HepG2 (cell line): ENCODE data around the gene OGFR. TPM values are rescaled to one million over a fixed set of nuclear protein-coding genes. Genes with fewer than 3 reads are reported as not detected.

Experiments used
- ADNP ChIP-seq: sonication (generic); formaldehyde crosslinking; IDR thresholded peaks from 2 replicates; pipeline ENCODE4 v1.4.0; 2020; ENCODE audit warnings: missing genetic modification reagents
- CSRNP1 ChIP-seq: sonication (generic); formaldehyde crosslinking; IDR thresholded peaks from 2 replicates; pipeline ENCODE4 v1.8.1; 2023; ENCODE audit warnings: mild to moderate bottlenecking, missing genetic modification reagents
- DZIP1 ChIP-seq: sonication (generic); formaldehyde crosslinking; IDR thresholded peaks from 2 replicates; pipeline ENCODE4 v1.5.0; 2020; ENCODE audit warnings: mild to moderate bottlenecking, missing genetic modification reagents
- GZF1 ChIP-seq: sonication (generic); formaldehyde crosslinking; IDR thresholded peaks from 2 replicates; pipeline ENCODE4 v1.5.1; 2020; ENCODE audit warnings: mild to moderate bottlenecking, missing genetic modification reagents
- HDAC6 ChIP-seq: fragments of 200-600 bp; sonication (generic); IDR thresholded peaks from 2 replicates; pipeline ENCODE4 v1.7.0; 2017; ENCODE audit warnings: mild to moderate bottlenecking, antibody characterized with exemption, low read length, low read depth
- HIC2 ChIP-seq: sonication (generic); formaldehyde crosslinking; IDR thresholded peaks from 2 replicates; pipeline ENCODE4 v1.9.0; 2022; ENCODE audit warnings: low read depth, missing genetic modification reagents
- KDM2A ChIP-seq: sonication (generic); formaldehyde crosslinking; IDR thresholded peaks from 2 replicates; pipeline ENCODE4 v1.4.0; 2020; ENCODE audit warnings: low read depth, missing genetic modification reagents, borderline replicate concordance
- POLR2G ChIP-seq: fragments of 200-400 bp; formaldehyde crosslinking; IDR thresholded peaks from 2 replicates; pipeline ENCODE4 v1.6.1; 2018; ENCODE audit warnings: mild to moderate bottlenecking, low read depth, low read length, moderate library complexity
- SIN3B ChIP-seq: fragments of 150-350 bp; IDR thresholded peaks from 2 replicates; pipeline ENCODE4 v1.6.1; 2014; ENCODE audit warnings: low read length
- SMYD3 ChIP-seq: sonication (generic); formaldehyde crosslinking; IDR thresholded peaks from 2 replicates; pipeline ENCODE4 v1.8.1; 2023; ENCODE audit warnings: mild to moderate bottlenecking, missing genetic modification reagents
- SRY ChIP-seq: sonication (generic); formaldehyde crosslinking; IDR thresholded peaks from 2 replicates; pipeline ENCODE4 v1.8.0; 2022; ENCODE audit warnings: mild to moderate bottlenecking, missing genetic modification reagents
- TRAFD1 ChIP-seq: sonication (generic); formaldehyde crosslinking; IDR thresholded peaks from 2 replicates; pipeline ENCODE4 v1.5.1; 2020; ENCODE audit warnings: missing genetic modification reagents, mild to moderate bottlenecking, borderline replicate concordance
- U2AF2 ChIP-seq: fragments of 200-400 bp; formaldehyde crosslinking; IDR thresholded peaks from 2 replicates; pipeline ENCODE4 v1.6.1; 2017; ENCODE audit warnings: low read depth, mild to moderate bottlenecking, low read length
- ZBTB34 ChIP-seq: sonication (generic); formaldehyde crosslinking; IDR thresholded peaks from 2 replicates; pipeline ENCODE4 v1.8.0; 2022; ENCODE audit warnings: mild to moderate bottlenecking, missing genetic modification reagents
- ZKSCAN1 ChIP-seq: fragments of 150-350 bp; IDR thresholded peaks from 2 replicates; pipeline ENCODE4 v1.6.1; 2014; ENCODE audit warnings: low read length
- ZMYM3 ChIP-seq: sonication (generic); formaldehyde crosslinking; IDR thresholded peaks from 2 replicates; pipeline ENCODE4 v1.5.1; 2020; ENCODE audit warnings: mild to moderate bottlenecking, missing genetic modification reagents
- ZNF160 ChIP-seq: sonication (generic); formaldehyde crosslinking; IDR thresholded peaks from 2 replicates; pipeline ENCODE4 v1.8.0; 2022; ENCODE audit warnings: mild to moderate bottlenecking, inconsistent platforms, missing genetic modification reagents
- ZNF550 ChIP-seq: sonication (generic); formaldehyde crosslinking; IDR thresholded peaks from 2 replicates; pipeline ENCODE4 v1.4.0; 2020; ENCODE audit warnings: mild to moderate bottlenecking, missing genetic modification reagents, borderline replicate concordance
- ZNF616 ChIP-seq: sonication (generic); formaldehyde crosslinking; IDR thresholded peaks from 2 replicates; pipeline ENCODE4 v1.5.0; 2020; ENCODE audit warnings: low read depth, mild to moderate bottlenecking, missing genetic modification reagents
- ZNF670 ChIP-seq: sonication (generic); formaldehyde crosslinking; IDR thresholded peaks from 2 replicates; pipeline ENCODE4 v1.8.0; 2022; ENCODE audit warnings: mild to moderate bottlenecking, missing genetic modification reagents, borderline replicate concordance
- polyA plus RNA-seq, 8 experiments: library from polyadenylated mRNA; depleted of rRNA in 3 of 8; stranded (reverse) in 7 of 8; unstranded in 1 of 8; fragments of >200 nt; fragmentation: Illumina TruSeq in 4 of 8; extraction: Trizol in 4 of 8; gene quantifications; 2 replicates each; pipeline versions ENCODE4 v1.2.1 to v1.2.3, GENCODE V29; 2011 to 2016; ENCODE audit warnings: low read depth in 4 of 8, missing spikeins in 1 of 8, mixed read lengths in 1 of 8; ENCODE audit not compliant: insufficient read depth in 1 of 8
- total RNA-seq, 5 experiments: library from RNA; depleted of rRNA; stranded (reverse); fragments of >200 nt; fragmentation: Illumina TruSeq; extraction: Trizol; gene quantifications; 2 replicates each; pipeline ENCODE4 v1.2.3, GENCODE V29; 2016; ENCODE audit warnings: low read depth in 1 of 5

Gene OGFR
- total and polyA plus RNA-seq, 2 of the 13 experiments (the other 11 are each of a cell fraction or from before 2014, with no cell fraction given) = 47.7 to 81.8 TPM

GRCh38 chr20:62793757-62794006 lies 11.0 kb upstream of the OGFR start (continued):
- TF ChIP-seq HIC2 (CRISPR knock-in tag) = peak; percentile 70; the same call in 1 of the 2 replicates
- no peak; the same call in 1 of the 2 replicates for TF ChIP-seq ZKSCAN1
- TF ChIP-seq SRY (CRISPR knock-in tag) = no peak
- peak; percentile 81; the same call in 1 of the 2 replicates for TF ChIP-seq ADNP
- TF ChIP-seq SIN3B = no peak
- 0 out of 2 replicates have a peak, but pooled peaks have one; percentile 65 for TF ChIP-seq ZNF616 (CRISPR knock-in tag)
- TF ChIP-seq DZIP1 (CRISPR knock-in tag) = no peak
- peak; percentile 95 for TF ChIP-seq ZMYM3
- no peak for TF ChIP-seq ZNF550 (CRISPR knock-in tag)
- TF ChIP-seq GZF1 (CRISPR knock-in tag) = no peak
- no peak for TF ChIP-seq SMYD3 (CRISPR knock-in tag)
- TF ChIP-seq POLR2G = no peak
- peak; percentile 91; the same call in 1 of the 2 replicates for TF ChIP-seq TRAFD1 (CRISPR knock-in tag)
- TF ChIP-seq ZNF670 = no peak
- no peak for TF ChIP-seq U2AF2
- peak; percentile 3; the same call in 1 of the 2 replicates for TF ChIP-seq KDM2A (CRISPR knock-in tag)
- peak; percentile 76; the same call in 1 of the 2 replicates for TF ChIP-seq ZNF160 (CRISPR knock-in tag)
- TF ChIP-seq HDAC6 = no peak
- TF ChIP-seq ZBTB34 = no peak
- peak; percentile 19; the same call in 1 of the 2 replicates for TF ChIP-seq CSRNP1 (CRISPR knock-in tag)
